HepG2 (cell line): ENCODE measurements around the gene CD19. TPM values are rescaled to one million over a fixed set of nuclear protein-coding genes. Genes with fewer than 3 reads are reported as not detected.

ENCODE experiments used
- ERF ChIP-seq: IDR thresholded peaks from 2 replicates; pipeline ENCODE4 v1.6.1; 2018; ENCODE audit warnings: missing biosample characterization, missing genetic modification reagents
- HOXA3 ChIP-seq: sonication (generic); formaldehyde crosslinking; IDR thresholded peaks from 2 replicates; pipeline ENCODE4 v1.5.0; 2020; ENCODE audit warnings: missing genetic modification reagents
- JUNB ChIP-seq: sonication (generic); formaldehyde crosslinking; IDR thresholded peaks from 2 replicates; pipeline ENCODE4 v1.8.0; 2022; ENCODE audit warnings: missing genetic modification reagents, mild to moderate bottlenecking, borderline replicate concordance
- RARG ChIP-seq: sonication (generic); formaldehyde crosslinking; IDR thresholded peaks from 2 replicates; pipeline ENCODE4 v1.4.0; 2020; ENCODE audit warnings: low read depth, mild to moderate bottlenecking, missing genetic modification reagents
- TSC22D2 ChIP-seq: sonication (generic); formaldehyde crosslinking; IDR thresholded peaks from 2 replicates; pipeline ENCODE4 v1.5.1; 2020; ENCODE audit warnings: missing genetic modification reagents, mild to moderate bottlenecking, borderline replicate concordance
- ZBTB38 ChIP-seq: sonication (generic); formaldehyde crosslinking; IDR thresholded peaks from 2 replicates; pipeline ENCODE4 v1.5.1; 2020; ENCODE audit warnings: mild to moderate bottlenecking, missing genetic modification reagents
- ZNF382 ChIP-seq: sonication (generic); formaldehyde crosslinking; IDR thresholded peaks from 2 replicates; pipeline ENCODE4 v1.5.0; 2020; ENCODE audit warnings: missing genetic modification reagents, mild to moderate bottlenecking, borderline replicate concordance
- ZNF431 ChIP-seq: sonication (generic); formaldehyde crosslinking; IDR thresholded peaks from 2 replicates; pipeline ENCODE4 v1.9.0; 2022; ENCODE audit warnings: missing genetic modification reagents, low read depth, mild to moderate bottlenecking, borderline replicate concordance
- ZNF530 ChIP-seq: sonication (generic); formaldehyde crosslinking; IDR thresholded peaks from 2 replicates; pipeline ENCODE4 v1.5.0; 2020; ENCODE audit warnings: low read depth, mild to moderate bottlenecking, missing genetic modification reagents
- ZNF556 ChIP-seq: sonication (generic); formaldehyde crosslinking; IDR thresholded peaks from 2 replicates; pipeline ENCODE4 v1.4.0; 2020; ENCODE audit warnings: mild to moderate bottlenecking, missing genetic modification reagents, borderline replicate concordance
- ZNF883 ChIP-seq: sonication (generic); formaldehyde crosslinking; IDR thresholded peaks from 2 replicates; pipeline ENCODE4 v1.5.1; 2020; ENCODE audit warnings: mild to moderate bottlenecking, missing genetic modification reagents; ENCODE audit errors: not compliant biosample characterization
- polyA plus RNA-seq, 8 experiments: library from polyadenylated mRNA; depleted of rRNA in 3 of 8; stranded (reverse) in 7 of 8; unstranded in 1 of 8; fragments of >200 nt; fragmentation: Illumina TruSeq in 4 of 8; extraction: Trizol in 4 of 8; gene quantifications; 2 replicates each; pipeline versions ENCODE4 v1.2.1 to v1.2.3, GENCODE V29; 2011 to 2016; ENCODE audit warnings: low read depth in 4 of 8, missing spikeins in 1 of 8, mixed read lengths in 1 of 8; ENCODE audit not compliant: insufficient read depth in 1 of 8
- total RNA-seq, 5 experiments: library from RNA; depleted of rRNA; stranded (reverse); fragments of >200 nt; fragmentation: Illumina TruSeq; extraction: Trizol; gene quantifications; 2 replicates each; pipeline ENCODE4 v1.2.3, GENCODE V29; 2016; ENCODE audit warnings: low read depth in 1 of 5
- TF ChIP-seq, protein P1 (sequence below): sonication (generic); formaldehyde crosslinking; IDR thresholded peaks from 2 replicates; pipeline ENCODE4 v1.4.0; 2020; ENCODE audit warnings: mild to moderate bottlenecking, low read depth, missing genetic modification reagents
- TF ChIP-seq, protein P2 (sequence below): sonication (generic); formaldehyde crosslinking; IDR thresholded peaks from 2 replicates; pipeline ENCODE4 v1.5.1; 2020; ENCODE audit warnings: mild to moderate bottlenecking, missing genetic modification reagents, moderate library complexity
- TF ChIP-seq, protein P3 (sequence below): sonication (generic); formaldehyde crosslinking; IDR thresholded peaks from 2 replicates; pipeline ENCODE4 v1.4.0; 2020; ENCODE audit warnings: mild to moderate bottlenecking, missing genetic modification reagents
- TF ChIP-seq, protein P4 (sequence below): sonication (generic); formaldehyde crosslinking; IDR thresholded peaks from 2 replicates; pipeline ENCODE4 v1.4.0; 2020; ENCODE audit warnings: missing genetic modification reagents
- TF ChIP-seq, protein P5 (sequence below): sonication (generic); formaldehyde crosslinking; IDR thresholded peaks from 2 replicates; pipeline ENCODE4 v1.5.1; 2020; ENCODE audit warnings: missing genetic modification reagents, mild to moderate bottlenecking, borderline replicate concordance

The CD19 gene
- total and polyA plus RNA-seq, 2 of the 13 experiments (the other 11 are each of a cell fraction or from before 2014, with no cell fraction given), result 0.55 to 1.1 TPM

DNA sequence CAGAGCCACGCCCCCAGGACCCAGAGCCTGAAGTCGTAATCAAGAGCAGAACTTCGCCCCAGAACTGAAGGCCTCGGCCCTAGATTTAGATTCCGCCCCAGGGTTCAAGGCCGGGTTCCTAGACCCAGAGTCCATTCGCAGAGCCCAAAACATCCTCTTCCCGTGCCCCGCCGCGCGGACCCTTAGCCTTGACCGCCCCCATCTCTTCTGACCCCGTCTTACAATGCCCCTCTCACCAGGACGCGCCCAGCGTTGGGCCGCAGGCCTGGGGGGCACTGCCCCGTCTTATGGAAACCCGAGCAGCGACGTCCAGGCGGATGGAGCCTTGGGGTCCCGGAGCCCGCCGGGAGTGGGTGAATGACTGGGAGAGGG, 5.0 kb downstream of the CD19 start (continued):
- TF ChIP-seq, protein P1, sequence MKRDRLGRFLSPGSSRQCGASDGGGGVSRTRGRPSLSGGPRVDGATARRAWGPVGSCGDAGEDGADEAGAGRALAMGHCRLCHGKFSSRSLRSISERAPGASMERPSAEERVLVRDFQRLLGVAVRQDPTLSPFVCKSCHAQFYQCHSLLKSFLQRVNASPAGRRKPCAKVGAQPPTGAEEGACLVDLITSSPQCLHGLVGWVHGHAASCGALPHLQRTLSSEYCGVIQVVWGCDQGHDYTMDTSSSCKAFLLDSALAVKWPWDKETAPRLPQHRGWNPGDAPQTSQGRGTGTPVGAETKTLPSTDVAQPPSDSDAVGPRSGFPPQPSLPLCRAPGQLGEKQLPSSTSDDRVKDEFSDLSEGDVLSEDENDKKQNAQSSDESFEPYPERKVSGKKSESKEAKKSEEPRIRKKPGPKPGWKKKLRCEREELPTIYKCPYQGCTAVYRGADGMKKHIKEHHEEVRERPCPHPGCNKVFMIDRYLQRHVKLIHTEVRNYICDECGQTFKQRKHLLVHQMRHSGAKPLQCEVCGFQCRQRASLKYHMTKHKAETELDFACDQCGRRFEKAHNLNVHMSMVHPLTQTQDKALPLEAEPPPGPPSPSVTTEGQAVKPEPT (CRISPR knock-in tag), result 0 out of 2 replicates have a peak, but pooled peaks have one; percentile 17
- TF ChIP-seq TSC22D2 (CRISPR knock-in tag) (no peak), ZNF431 (CRISPR knock-in tag) (no peak), ZNF382 (CRISPR knock-in tag) (no peak), ZBTB38 (peak; percentile 50; the same call in 1 of the 2 replicates), ZNF530 (CRISPR knock-in tag) (no peak), ZNF883 (no peak), RARG (CRISPR knock-in tag) (no peak), JUNB (CRISPR knock-in tag) (no peak), ERF (CRISPR knock-in tag) (no peak), ZNF556 (no peak; the same call in 1 of the 2 replicates), HOXA3 (CRISPR knock-in tag) (peak; percentile 65)
- TF ChIP-seq, protein P2, sequence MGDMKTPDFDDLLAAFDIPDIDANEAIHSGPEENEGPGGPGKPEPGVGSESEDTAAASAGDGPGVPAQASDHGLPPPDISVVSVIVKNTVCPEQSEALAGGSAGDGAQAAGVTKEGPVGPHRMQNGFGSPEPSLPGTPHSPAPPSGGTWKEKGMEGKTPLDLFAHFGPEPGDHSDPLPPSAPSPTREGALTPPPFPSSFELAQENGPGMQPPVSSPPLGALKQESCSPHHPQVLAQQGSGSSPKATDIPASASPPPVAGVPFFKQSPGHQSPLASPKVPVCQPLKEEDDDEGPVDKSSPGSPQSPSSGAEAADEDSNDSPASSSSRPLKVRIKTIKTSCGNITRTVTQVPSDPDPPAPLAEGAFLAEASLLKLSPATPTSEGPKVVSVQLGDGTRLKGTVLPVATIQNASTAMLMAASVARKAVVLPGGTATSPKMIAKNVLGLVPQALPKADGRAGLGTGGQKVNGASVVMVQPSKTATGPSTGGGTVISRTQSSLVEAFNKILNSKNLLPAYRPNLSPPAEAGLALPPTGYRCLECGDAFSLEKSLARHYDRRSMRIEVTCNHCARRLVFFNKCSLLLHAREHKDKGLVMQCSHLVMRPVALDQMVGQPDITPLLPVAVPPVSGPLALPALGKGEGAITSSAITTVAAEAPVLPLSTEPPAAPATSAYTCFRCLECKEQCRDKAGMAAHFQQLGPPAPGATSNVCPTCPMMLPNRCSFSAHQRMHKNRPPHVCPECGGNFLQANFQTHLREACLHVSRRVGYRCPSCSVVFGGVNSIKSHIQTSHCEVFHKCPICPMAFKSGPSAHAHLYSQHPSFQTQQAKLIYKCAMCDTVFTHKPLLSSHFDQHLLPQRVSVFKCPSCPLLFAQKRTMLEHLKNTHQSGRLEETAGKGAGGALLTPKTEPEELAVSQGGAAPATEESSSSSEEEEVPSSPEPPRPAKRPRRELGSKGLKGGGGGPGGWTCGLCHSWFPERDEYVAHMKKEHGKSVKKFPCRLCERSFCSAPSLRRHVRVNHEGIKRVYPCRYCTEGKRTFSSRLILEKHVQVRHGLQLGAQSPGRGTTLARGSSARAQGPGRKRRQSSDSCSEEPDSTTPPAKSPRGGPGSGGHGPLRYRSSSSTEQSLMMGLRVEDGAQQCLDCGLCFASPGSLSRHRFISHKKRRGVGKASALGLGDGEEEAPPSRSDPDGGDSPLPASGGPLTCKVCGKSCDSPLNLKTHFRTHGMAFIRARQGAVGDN (CRISPR knock-in tag), result peak; percentile 25; the same call in 1 of the 2 replicates
- TF ChIP-seq, protein P3, sequence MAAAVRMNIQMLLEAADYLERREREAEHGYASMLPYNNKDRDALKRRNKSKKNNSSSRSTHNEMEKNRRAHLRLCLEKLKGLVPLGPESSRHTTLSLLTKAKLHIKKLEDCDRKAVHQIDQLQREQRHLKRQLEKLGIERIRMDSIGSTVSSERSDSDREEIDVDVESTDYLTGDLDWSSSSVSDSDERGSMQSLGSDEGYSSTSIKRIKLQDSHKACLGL (CRISPR knock-in tag), result no peak
- TF ChIP-seq, protein P4, sequence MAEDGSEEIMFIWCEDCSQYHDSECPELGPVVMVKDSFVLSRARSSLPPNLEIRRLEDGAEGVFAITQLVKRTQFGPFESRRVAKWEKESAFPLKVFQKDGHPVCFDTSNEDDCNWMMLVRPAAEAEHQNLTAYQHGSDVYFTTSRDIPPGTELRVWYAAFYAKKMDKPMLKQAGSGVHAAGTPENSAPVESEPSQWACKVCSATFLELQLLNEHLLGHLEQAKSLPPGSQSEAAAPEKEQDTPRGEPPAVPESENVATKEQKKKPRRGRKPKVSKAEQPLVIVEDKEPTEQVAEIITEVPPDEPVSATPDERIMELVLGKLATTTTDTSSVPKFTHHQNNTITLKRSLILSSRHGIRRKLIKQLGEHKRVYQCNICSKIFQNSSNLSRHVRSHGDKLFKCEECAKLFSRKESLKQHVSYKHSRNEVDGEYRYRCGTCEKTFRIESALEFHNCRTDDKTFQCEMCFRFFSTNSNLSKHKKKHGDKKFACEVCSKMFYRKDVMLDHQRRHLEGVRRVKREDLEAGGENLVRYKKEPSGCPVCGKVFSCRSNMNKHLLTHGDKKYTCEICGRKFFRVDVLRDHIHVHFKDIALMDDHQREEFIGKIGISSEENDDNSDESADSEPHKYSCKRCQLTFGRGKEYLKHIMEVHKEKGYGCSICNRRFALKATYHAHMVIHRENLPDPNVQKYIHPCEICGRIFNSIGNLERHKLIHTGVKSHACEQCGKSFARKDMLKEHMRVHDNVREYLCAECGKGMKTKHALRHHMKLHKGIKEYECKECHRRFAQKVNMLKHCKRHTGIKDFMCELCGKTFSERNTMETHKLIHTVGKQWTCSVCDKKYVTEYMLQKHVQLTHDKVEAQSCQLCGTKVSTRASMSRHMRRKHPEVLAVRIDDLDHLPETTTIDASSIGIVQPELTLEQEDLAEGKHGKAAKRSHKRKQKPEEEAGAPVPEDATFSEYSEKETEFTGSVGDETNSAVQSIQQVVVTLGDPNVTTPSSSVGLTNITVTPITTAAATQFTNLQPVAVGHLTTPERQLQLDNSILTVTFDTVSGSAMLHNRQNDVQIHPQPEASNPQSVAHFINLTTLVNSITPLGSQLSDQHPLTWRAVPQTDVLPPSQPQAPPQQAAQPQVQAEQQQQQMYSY (CRISPR knock-in tag), result no peak
- TF ChIP-seq, protein P5, sequence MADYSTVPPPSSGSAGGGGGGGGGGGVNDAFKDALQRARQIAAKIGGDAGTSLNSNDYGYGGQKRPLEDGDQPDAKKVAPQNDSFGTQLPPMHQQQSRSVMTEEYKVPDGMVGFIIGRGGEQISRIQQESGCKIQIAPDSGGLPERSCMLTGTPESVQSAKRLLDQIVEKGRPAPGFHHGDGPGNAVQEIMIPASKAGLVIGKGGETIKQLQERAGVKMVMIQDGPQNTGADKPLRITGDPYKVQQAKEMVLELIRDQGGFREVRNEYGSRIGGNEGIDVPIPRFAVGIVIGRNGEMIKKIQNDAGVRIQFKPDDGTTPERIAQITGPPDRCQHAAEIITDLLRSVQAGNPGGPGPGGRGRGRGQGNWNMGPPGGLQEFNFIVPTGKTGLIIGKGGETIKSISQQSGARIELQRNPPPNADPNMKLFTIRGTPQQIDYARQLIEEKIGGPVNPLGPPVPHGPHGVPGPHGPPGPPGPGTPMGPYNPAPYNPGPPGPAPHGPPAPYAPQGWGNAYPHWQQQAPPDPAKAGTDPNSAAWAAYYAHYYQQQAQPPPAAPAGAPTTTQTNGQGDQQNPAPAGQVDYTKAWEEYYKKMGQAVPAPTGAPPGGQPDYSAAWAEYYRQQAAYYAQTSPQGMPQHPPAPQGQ (CRISPR knock-in tag), result no peak
